Liver (tissue), 9 donors: ENCODE results near the gene HSF2BP. TPM values are rescaled to one million over a fixed set of nuclear protein-coding genes. Genes with fewer than 3 reads are reported as not detected.

Experiments used
- DNase-seq: peaks from one replicate; pipeline ENCODE4 v3.0.0-alpha.2; 2017; ENCODE audit warnings: low spot score
- H3K27ac ChIP-seq, 2 donors: one replicate each; pipeline ENCODE4 v1.7.0; 2013; ENCODE audit warnings: inconsistent platforms in 2 of 2, low read length in 2 of 2, control low read depth in 1 of 2, low read depth in 1 of 2, mild to moderate bottlenecking in 1 of 2
- H3K27me3 ChIP-seq, 4 donors: one replicate each; pipeline versions ENCODE4 v1.6.1 to v1.7.0; 2013; ENCODE audit warnings: low read length in 3 of 4, inconsistent platforms in 1 of 4, mild to moderate bottlenecking in 1 of 4, moderate library complexity in 1 of 4; ENCODE audit not compliant: control insufficient read depth in 4 of 4, insufficient read depth in 4 of 4
- H3K36me3 ChIP-seq, 4 donors: one replicate each; pipeline versions ENCODE4 v1.6.1 to v1.7.0; 2013; ENCODE audit warnings: low read length in 3 of 4, mild to moderate bottlenecking in 3 of 4, low read depth in 1 of 4, moderate library complexity in 1 of 4; ENCODE audit not compliant: control insufficient read depth in 4 of 4, insufficient read depth in 3 of 4
- H3K4me1 ChIP-seq, 4 donors: one replicate each; pipeline versions ENCODE4 v1.6.1 to v1.7.0; 2013; ENCODE audit warnings: low read length in 3 of 4, mild to moderate bottlenecking in 3 of 4, moderate library complexity in 1 of 4; ENCODE audit not compliant: control insufficient read depth in 4 of 4, insufficient read depth in 4 of 4
- H3K4me3 ChIP-seq, 3 donors: one replicate each; pipeline versions ENCODE4 v1.6.1 to v1.7.0; 2013; ENCODE audit warnings: low read length in 3 of 3, control low read depth in 1 of 3, low read depth in 1 of 3, mild to moderate bottlenecking in 1 of 3
- H3K9ac ChIP-seq, 2 donors: one replicate each; pipeline ENCODE4 v1.7.0; 2013; ENCODE audit warnings: low read length in 2 of 2, mild to moderate bottlenecking in 2 of 2, moderate library complexity in 2 of 2, control low read depth in 1 of 2, low read depth in 1 of 2
- H3K9me3 ChIP-seq, 4 donors: one replicate each; pipeline versions ENCODE4 v1.6.1 to v1.7.0; 2013; ENCODE audit warnings: low read length in 3 of 4; ENCODE audit not compliant: control insufficient read depth in 4 of 4
- EGR1 ChIP-seq, 2 donors: IDR thresholded peaks; 2 replicates each; pipeline ENCODE4 v1.6.1; 2016 to 2018; ENCODE audit warnings: antibody characterized with exemption in 2 of 2, low read depth in 2 of 2
- FOXA1 ChIP-seq: IDR thresholded peaks from 2 replicates; pipeline ENCODE4 v1.6.1; 2016; ENCODE audit warnings: antibody characterized with exemption
- FOXA2 ChIP-seq: IDR thresholded peaks from 2 replicates; pipeline ENCODE4 v1.6.1; 2016; ENCODE audit warnings: antibody characterized with exemption
- JUND ChIP-seq, 2 donors: IDR thresholded peaks; 2 replicates each; pipeline ENCODE4 v1.6.1; 2016; ENCODE audit warnings: antibody characterized with exemption in 2 of 2
- MAX ChIP-seq: IDR thresholded peaks from 2 replicates; pipeline ENCODE4 v1.6.1; 2016; ENCODE audit warnings: antibody characterized with exemption
- NR2F2 ChIP-seq: IDR thresholded peaks from 2 replicates; pipeline ENCODE4 v1.6.1; 2016; ENCODE audit warnings: antibody characterized with exemption
- RAD21 ChIP-seq, 2 donors: IDR thresholded peaks; 2 replicates each; pipeline ENCODE4 v1.6.1; 2016; ENCODE audit warnings: antibody characterized with exemption in 2 of 2, mild to moderate bottlenecking in 2 of 2
- RXRA ChIP-seq, 2 donors: IDR thresholded peaks; 2 replicates each; pipeline ENCODE4 v1.6.1; 2017 to 2018; ENCODE audit warnings: antibody characterized with exemption in 2 of 2, mild to moderate bottlenecking in 1 of 2
- SP1 ChIP-seq: IDR thresholded peaks from 2 replicates; pipeline ENCODE4 v1.6.1; 2018; ENCODE audit warnings: antibody characterized with exemption, mild to moderate bottlenecking
- TAF1 ChIP-seq: conservative IDR thresholded peaks from 2 replicates; pipeline ENCODE4 v1.6.1; 2016; ENCODE audit warnings: antibody characterized with exemption, mild to moderate bottlenecking
- YY1 ChIP-seq: IDR thresholded peaks from 2 replicates; pipeline ENCODE4 v1.6.1; 2016; ENCODE audit warnings: antibody characterized with exemption, mild to moderate bottlenecking
- WGBS: extraction: QIAGEN DNeasy Blood & Tissue Kit; methylation state at CpG from one replicate; pipeline ENCODE4 v1.1.7; 2013; 5-methylcytosine and 5-hydroxymethylcytosine counted together
- polyA plus RNA-seq, 2 donors: library from polyadenylated mRNA; stranded (reverse) in 1 of 2; unstranded in 1 of 2; fragments of 200-250 nt in 1 of 2; fragments of >200 nt in 1 of 2; fragmentation: Nextera tagmentation in 1 of 2; extraction: Ambion mirVana in 1 of 2; gene quantifications; one replicate each; pipeline versions ENCODE4 v1.2.1 to v1.2.3, GENCODE V29; 2013 to 2015
- total RNA-seq, 2 donors: library from RNA; depleted of rRNA; stranded (reverse); fragments of >200 nt; gene quantifications; one replicate each; pipeline ENCODE4 v1.2.3, GENCODE V29; 2014
- donor health status: healthy.
- donor health status: healthy.
- donor health status: healthy.
- donor health status: healthy.
- donor health status: healthy.

HSF2BP gene
- total and polyA plus RNA-seq, 4 donors = 0.14 to 0.33 (median 0.16) TPM; not detected in 1

- H3K27ac ChIP-seq = no peak overlapping the region
- H3K4me3 ChIP-seq = no peak overlapping the region
- H3K27me3 ChIP-seq = no peaks in the 10 kb centered on the region
- no peak for DNase-seq
- H3K9me3 ChIP-seq = no peaks in the 10 kb centered on the region
- no peak overlapping the region for H3K9ac ChIP-seq
- TF ChIP-seq RAD21 (IDR thresholded peaks at IDR 0.05) = no peak
- TF ChIP-seq YY1 = no peak
- no peak for TF ChIP-seq FOXA1
- TF ChIP-seq EGR1 (IDR thresholded peaks at IDR 0.05; ENCODE audit: low read depth in 2 of 2) = no peak
- no peak for TF ChIP-seq FOXA2
- H3K4me1 ChIP-seq = no peaks in the 10 kb centered on the region
- 86% methylated on average over 5 of the region's 5 CpGs for WGBS
- H3K36me3 ChIP-seq = no peaks in the 10 kb centered on the region
Measured at GRCh38 chr21:43634618-43635017, 24.7 kb downstream of the HSF2BP start.

- TF ChIP-seq SP1 = no peak
- TF ChIP-seq RXRA (IDR thresholded peaks at IDR 0.05) = no peak
- no peak for TF ChIP-seq RAD21 (IDR thresholded peaks at IDR 0.05)
- WGBS = 91% methylated on average over 5 of the region's 5 CpGs
- Histone ChIP-seq H3K27me3 (no peaks in the 10 kb centered on the region), H3K9me3 (no peaks in the 10 kb centered on the region), H3K4me1 (no peaks in the 10 kb centered on the region), H3K4me3 (no peak overlapping the region), H3K27ac (no peak overlapping the region), H3K36me3 (no peaks in the 10 kb centered on the region), H3K9ac (no peak overlapping the region)
- no peak for DNase-seq
Measured at GRCh38 chr21:43632373-43632905, 26.8 kb downstream of the HSF2BP start.

- Histone ChIP-seq H3K4me3 (no peak overlapping the region), H3K27ac (no peak overlapping the region), H3K4me1 (no peaks in the 10 kb centered on the region), H3K9ac (no peak overlapping the region), H3K27me3 (no peaks in the 10 kb centered on the region), H3K36me3 (no peaks in the 10 kb centered on the region), H3K9me3 (no peaks in the 10 kb centered on the region)
- 96% methylated on average over 14 of the region's 14 CpGs for WGBS
- no peak for DNase-seq
- no peak for TF ChIP-seq SP1
- TF ChIP-seq JUND (IDR thresholded peaks at IDR 0.05) = no peak
- TF ChIP-seq MAX = no peak
- TF ChIP-seq NR2F2 = no peak
- no peak for TF ChIP-seq TAF1
- TF ChIP-seq RXRA (IDR thresholded peaks at IDR 0.05) = no peak
Measured at GRCh38 chr21:43631411-43632107, 27.7 kb downstream of the HSF2BP start.

GRCh38 chr21:43627527-43627926, 31.8 kb downstream of the HSF2BP start:
- H3K9me3 ChIP-seq = no peaks in the 10 kb centered on the region
- H3K36me3 ChIP-seq = no peaks in the 10 kb centered on the region
- no peak overlapping the region for H3K27ac ChIP-seq
- H3K9ac ChIP-seq = no peak overlapping the region
- 82% methylated on average over 2 of the region's 2 CpGs for WGBS
- no peak overlapping the region for H3K4me3 ChIP-seq
- DNase-seq = no peak
- no peaks in the 10 kb centered on the region for H3K4me1 ChIP-seq
- no peaks in the 10 kb centered on the region for H3K27me3 ChIP-seq
- TF ChIP-seq FOXA2 (no peak), RXRA (IDR thresholded peaks at IDR 0.05) (no peak), SP1 (no peak), RAD21 (IDR thresholded peaks at IDR 0.05) (no peak), MAX (no peak), EGR1 (IDR thresholded peaks at IDR 0.05; ENCODE audit: low read depth in 2 of 2) (no peak), NR2F2 (no peak)
